Heart right ventricle (tissue), 16 donors: ENCODE measurements around the gene BORCS6. TPM values are rescaled to one million over a fixed set of nuclear protein-coding genes. Genes with fewer than 3 reads are reported as not detected.
A peak's percentile ranks its signal among the peaks of the same experiment; 100 is the strongest.

Experiments used
- ATAC-seq, 8 donors: fragments of 200-7000 bp; cut with Tn5 transposase; one replicate each; pipeline ENCODE4 v1.9.1; 2020; ENCODE audit warnings: mild to moderate bottlenecking in 8 of 8, moderate library complexity in 8 of 8, moderate number of reproducible peaks in 1 of 8
- DNase-seq, 2 donors: peaks; one replicate each; pipeline ENCODE4 v3.0.0-alpha.2; 2020
- H3K27ac ChIP-seq, 10 donors: fragments of 200-600 bp; sonication (generic) in 2 of 10; one replicate each; pipeline versions ENCODE4 v1.5.0 to v1.8.0; 2020 to 2022; ENCODE audit warnings: mild to moderate bottlenecking in 3 of 10
- H3K27me3 ChIP-seq, 7 donors: fragments of 200-600 bp; one replicate each; pipeline ENCODE4 v1.8.0; 2021 to 2022; ENCODE audit warnings: mild to moderate bottlenecking in 2 of 7
- H3K36me3 ChIP-seq, 9 donors: fragments of 200-600 bp; sonication (generic) in 1 of 9; one replicate each; pipeline versions ENCODE4 v1.5.0 to v1.8.0; 2020 to 2022; ENCODE audit warnings: mild to moderate bottlenecking in 2 of 9
- H3K4me1 ChIP-seq, 9 donors: fragments of 200-600 bp; sonication (generic) in 1 of 9; one replicate each; pipeline versions ENCODE4 v1.5.0 to v1.8.0; 2020 to 2022; ENCODE audit warnings: mild to moderate bottlenecking in 4 of 9
- H3K4me3 ChIP-seq, 10 donors: fragments of 200-600 bp; sonication (generic) in 2 of 10; one replicate each; pipeline versions ENCODE4 v1.5.0 to v1.8.0; 2020 to 2022; ENCODE audit warnings: mild to moderate bottlenecking in 7 of 10, moderate library complexity in 2 of 10
- H3K9me3 ChIP-seq, 11 donors: fragments of 200-600 bp in 10 of 11; sonication (generic) in 2 of 11; one replicate each; pipeline versions ENCODE4 v1.5.0 to v1.8.0; 2013 to 2022; ENCODE audit warnings: mild to moderate bottlenecking in 2 of 11, control low read depth in 1 of 11, moderate library complexity in 1 of 11
- WGBS, 2 donors: extraction: QIAGEN DNeasy Blood & Tissue Kit; methylation state at CpG; one replicate each; pipeline ENCODE4 v1.1.7; 2013; ENCODE audit warnings: inconsistent platforms in 1 of 2; 5-methylcytosine and 5-hydroxymethylcytosine counted together
- intact Hi-C, 10 donors: fragments of 100-400 bp; cut with DNase I; formaldehyde crosslinking; loops; one replicate each; pipeline versions ENCODE4 v1.11.1 to v1.14.2; 2022
- polyA plus RNA-seq, 2 donors: library from polyadenylated mRNA; stranded (reverse); fragments of 200-250 nt; gene quantifications; one replicate each; pipeline ENCODE4 v1.2.3, GENCODE V29; 2013
- total RNA-seq, 10 donors: library from RNA; stranded (reverse); fragmentation: NEBNext Ultra II Directional in 3 of 10; extraction: Animal tissue kit (Norgen Biotek cat#: 25700) in 3 of 10; gene quantifications; one replicate each; pipeline versions ENCODE4 v1.2.1 to v1.2.4, GENCODE V29; 2021 to 2023
- TF ChIP-seq, protein P1 (sequence below), 9 donors: fragments of 200-600 bp; sonication (generic) in 2 of 9; IDR thresholded peaks; one replicate each; pipeline versions ENCODE4 v1.5.0 to v1.8.0; 2021 to 2022; ENCODE audit warnings: antibody characterized with exemption in 9 of 9, mild to moderate bottlenecking in 5 of 9, moderate library complexity in 1 of 9
- donor health status: Arrhythmogenic right ventricular cardiomyopathy.
- donor health status: ischemic (EF 13 %, LVEDD 7.1; RV severe dilation, severe dysfunction).
- donor health status: healthy with polysubstance abuse.
- donor health status: DM: no; HTN: yes; CAD: no.
- donor health status: DM: no; HTN: no; CAD: no.
- donor health status: ischemic (EF 25% LVEDD 6.9; RV normal size, moderate dysfunction).
- donor health status: ischemic (EF 25% LVEDD 5.7; RV mildly dilated, moderate dysfunction).
- donor health status: healthy.
- donor health status: DM: yes; HTN: yes; CAD: no.
- donor health status: Ischemic cardiomyopathy.
- donor health status: ischemic (EF 35%, LVEDD 5.7; RV mildly dilated, moderate dysfunction).
- donor health status: nonischemic (EF 11% LVEDD 7.7; RV severe dilation, severe dysfunction).
- donor health status: DM: yes; HTN: yes; CAD: no.
- donor health status: PGD.
- donor health status: ischemic (EF 29% LVEDD 5.4; RV normal size, mild dysfunction).
- donor health status: nonischemic (EF 23%, LVEDD 6.1; RV moderate dilation, normal function).

BORCS6 gene
- total and polyA plus RNA-seq, 12 donors: 4.2 to 13.8 (median 7.7) TPM

DNA sequence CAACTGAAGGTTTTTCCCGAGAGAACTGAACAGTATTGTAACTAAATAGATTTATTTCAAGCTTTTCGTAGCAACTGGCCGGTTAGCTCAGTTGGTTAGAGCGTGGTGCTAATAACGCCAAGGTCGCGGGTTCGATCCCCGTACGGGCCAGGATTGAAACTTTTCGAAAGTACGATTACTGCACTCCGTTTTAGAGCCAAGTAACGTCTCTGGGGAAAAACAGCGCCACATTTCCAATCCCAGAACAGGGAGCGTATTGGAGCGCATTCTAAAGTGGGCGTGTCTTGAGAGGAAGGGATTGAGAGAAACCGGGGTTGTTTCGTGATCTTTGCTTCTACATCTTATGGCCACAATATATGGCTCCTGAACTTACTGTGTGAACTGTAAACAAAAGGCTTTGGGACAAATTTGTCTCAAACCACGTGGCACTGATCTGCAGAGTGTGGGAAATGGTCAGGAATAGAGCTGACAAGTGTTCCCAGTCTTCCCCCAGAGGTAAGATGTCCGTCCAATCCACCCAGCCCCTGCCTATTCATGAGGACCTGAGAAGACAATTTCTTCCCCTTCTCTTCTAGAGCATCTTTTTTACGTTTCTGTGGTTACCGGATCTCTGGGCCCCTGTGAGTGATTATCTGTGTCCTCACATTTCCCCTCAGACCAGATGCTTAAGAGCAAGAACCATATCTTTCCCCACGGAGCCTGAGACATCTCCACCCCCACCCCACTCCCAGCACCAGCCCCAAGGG lies 2.3 kb downstream of the BORCS6 start:
- ATAC-seq (peak; percentile 37 to 58 (median 44)), DNase-seq (peak; percentile 90 to 96)
- intact Hi-C loops: loop anchor here (1.0 to 10.0 kb wide), 14 partner anchors 33 to 110 kb away; partner anchors contain the start of genes HES7 (in 4 of the 10), CTC1 (in 3 of the 10), PFAS (in 2 of the 10) and ALOXE3 (in 1 of the 10)
- H3K27ac ChIP-seq: peak overlapping the region; percentile 56 to 99 (median 93)
- H3K27me3 ChIP-seq: no peaks in the 10 kb centered on the region
- H3K4me1 ChIP-seq: peaks cover 8 to 61% (median 40%) of the 10 kb centered on the region in 9 donors
- no peaks in the 10 kb centered on the region for H3K36me3 ChIP-seq
- no peaks in the 10 kb centered on the region for H3K9me3 ChIP-seq
- peak overlapping the region in 9 of 10 donors; percentile 63 to 90 (median 83) for H3K4me3 ChIP-seq
- TF ChIP-seq, protein P1, sequence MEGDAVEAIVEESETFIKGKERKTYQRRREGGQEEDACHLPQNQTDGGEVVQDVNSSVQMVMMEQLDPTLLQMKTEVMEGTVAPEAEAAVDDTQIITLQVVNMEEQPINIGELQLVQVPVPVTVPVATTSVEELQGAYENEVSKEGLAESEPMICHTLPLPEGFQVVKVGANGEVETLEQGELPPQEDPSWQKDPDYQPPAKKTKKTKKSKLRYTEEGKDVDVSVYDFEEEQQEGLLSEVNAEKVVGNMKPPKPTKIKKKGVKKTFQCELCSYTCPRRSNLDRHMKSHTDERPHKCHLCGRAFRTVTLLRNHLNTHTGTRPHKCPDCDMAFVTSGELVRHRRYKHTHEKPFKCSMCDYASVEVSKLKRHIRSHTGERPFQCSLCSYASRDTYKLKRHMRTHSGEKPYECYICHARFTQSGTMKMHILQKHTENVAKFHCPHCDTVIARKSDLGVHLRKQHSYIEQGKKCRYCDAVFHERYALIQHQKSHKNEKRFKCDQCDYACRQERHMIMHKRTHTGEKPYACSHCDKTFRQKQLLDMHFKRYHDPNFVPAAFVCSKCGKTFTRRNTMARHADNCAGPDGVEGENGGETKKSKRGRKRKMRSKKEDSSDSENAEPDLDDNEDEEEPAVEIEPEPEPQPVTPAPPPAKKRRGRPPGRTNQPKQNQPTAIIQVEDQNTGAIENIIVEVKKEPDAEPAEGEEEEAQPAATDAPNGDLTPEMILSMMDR (IDR thresholded peaks at IDR 0.05): no peak
- 1% methylated on average over 25 of the region's 25 CpGs for WGBS, 2 donors

DNA sequence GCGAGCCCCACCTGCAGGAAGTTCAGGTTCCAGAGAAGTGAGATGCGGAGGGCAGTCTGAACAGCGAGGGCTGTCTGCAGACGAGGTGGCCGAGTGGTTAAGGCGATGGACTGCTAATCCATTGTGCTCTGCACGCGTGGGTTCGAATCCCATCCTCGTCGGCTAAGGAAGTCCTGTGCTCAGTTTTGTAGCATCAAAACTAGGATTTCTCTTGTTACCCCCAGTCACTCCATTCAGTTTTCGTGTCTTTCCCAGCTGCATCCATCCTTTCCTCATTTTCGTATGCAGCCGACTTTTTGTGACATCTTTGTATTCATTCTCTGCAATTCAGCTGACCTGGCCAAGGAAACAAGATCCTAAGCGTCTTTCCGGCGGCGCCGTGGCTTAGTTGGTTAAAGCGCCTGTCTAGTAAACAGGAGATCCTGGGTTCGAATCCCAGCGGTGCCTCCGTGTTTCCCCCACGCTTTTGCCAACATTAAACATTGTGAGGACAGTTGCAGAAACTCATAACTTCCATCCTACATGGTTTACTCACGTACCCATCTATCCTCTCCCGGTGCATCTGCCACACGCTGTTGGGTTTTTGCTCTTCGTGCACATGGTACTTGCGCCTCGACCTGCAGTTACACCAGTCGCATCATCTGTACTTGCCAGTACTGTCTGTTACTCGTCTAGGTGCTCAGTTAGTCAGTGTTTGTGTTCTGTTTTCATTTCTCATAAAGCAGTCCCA lies 3.0 kb downstream of the BORCS6 start:
- no peaks in the 10 kb centered on the region for H3K9me3 ChIP-seq
- H3K36me3 ChIP-seq: no peaks in the 10 kb centered on the region
- H3K4me1 ChIP-seq: peaks cover 7 to 54% (median 33%) of the 10 kb centered on the region in 9 donors
- peak; percentile 55 to 87 (median 78) for ATAC-seq
- TF ChIP-seq, protein P1 (IDR thresholded peaks at IDR 0.05): peak in 6 of 9 donors; percentile 17 to 69 (median 48)
- peak; percentile 91 to 95 for DNase-seq
- H3K4me3 ChIP-seq: peak overlapping the region; percentile 63 to 90 (median 78)
- H3K27me3 ChIP-seq: no peaks in the 10 kb centered on the region
- peak overlapping the region; percentile 81 to 99 (median 93) for H3K27ac ChIP-seq
- WGBS, 2 donors: 0% methylated on average over 32 of the region's 32 CpGs
- intact Hi-C loops: loop anchor here (1.0 to 10.0 kb wide), 14 partner anchors 32 to 110 kb away; partner anchors contain the start of genes HES7 (in 4 of the 10), CTC1 (in 3 of the 10), PFAS (in 2 of the 10) and ALOXE3 (in 1 of the 10)

DNA sequence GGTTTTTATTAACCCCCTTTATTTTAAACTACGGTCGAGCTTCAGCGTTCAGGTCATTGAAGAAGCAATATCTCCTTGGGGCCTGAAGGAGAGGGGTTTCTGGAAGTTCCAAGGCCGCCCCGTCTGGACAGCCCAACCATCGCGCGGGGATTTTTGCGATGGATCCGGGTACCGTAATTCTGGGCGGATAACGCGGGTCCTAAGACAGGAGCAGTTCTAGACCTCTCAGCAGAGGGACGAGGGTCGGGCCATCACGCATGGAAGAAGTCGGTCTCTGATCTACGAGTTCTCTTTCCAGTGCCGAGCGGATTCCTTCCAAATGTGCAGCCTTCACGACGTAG lies 3.6 kb downstream of the BORCS6 start:
- no peaks in the 10 kb centered on the region for H3K36me3 ChIP-seq
- peak overlapping the region; percentile 63 to 90 (median 78) for H3K4me3 ChIP-seq
- TF ChIP-seq, protein P1 (IDR thresholded peaks at IDR 0.05): peak in 1 of 9 donors; percentile 47
- intact Hi-C loops: loop anchor here (1.0 to 10.0 kb wide), 12 partner anchors 32 to 111 kb away; partner anchors contain the start of genes HES7 (in 4 of the 10), CTC1 (in 2 of the 10), PFAS (in 2 of the 10) and ALOXE3 (in 1 of the 10)
- H3K9me3 ChIP-seq: no peaks in the 10 kb centered on the region
- DNase-seq: no peak
- no peaks in the 10 kb centered on the region for H3K27me3 ChIP-seq
- WGBS, 2 donors: 1% methylated on average over 23 of the region's 23 CpGs
- H3K4me1 ChIP-seq: peaks cover 7 to 49% (median 28%) of the 10 kb centered on the region in 9 donors
- peak overlapping the region; percentile 81 to 99 (median 93) for H3K27ac ChIP-seq
- ATAC-seq: no peak
